ENCODE results near the gene AADACL3.

DNA sequence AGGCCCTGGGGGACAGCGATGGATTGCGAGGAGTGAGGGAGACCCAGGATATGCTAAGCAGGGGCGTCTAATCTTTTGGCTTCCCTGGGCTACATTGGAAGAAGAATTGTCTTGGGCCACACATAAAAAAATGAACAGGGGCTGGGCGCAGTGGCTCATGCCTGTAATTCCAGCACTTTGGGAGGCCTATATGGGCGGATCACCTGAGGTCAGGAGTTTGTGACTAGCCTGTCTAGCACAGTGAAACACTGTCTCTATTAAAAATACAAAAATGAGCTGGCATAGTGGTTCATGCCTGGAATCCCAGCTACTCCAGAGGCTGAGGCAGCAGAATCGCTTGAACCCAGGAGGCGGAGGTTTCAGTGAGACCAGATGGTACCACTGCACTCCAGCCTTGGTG, 46.9 kb downstream of the AADACL3 start:
- TF ChIP-seq EZH2phosphoT487 (IDR thresholded peaks at IDR 0.05; ENCODE audit: insufficient read depth, low read depth), result no peak
- no peak for TF ChIP-seq EZH2 (IDR thresholded peaks at IDR 0.05; ENCODE audit: insufficient read depth, poor library complexity, severe bottlenecking)
